ENCODE results near the gene RASGRF1.

GRCh38 chr15:78921517-78921916 is 169.1 kb downstream of the RASGRF1 start:
- TF ChIP-seq CSRNP3 (CRISPR knock-in tag; IDR thresholded peaks at IDR 0.05) (no peak), CSDC2 (CRISPR knock-in tag; IDR thresholded peaks at IDR 0.05) (no peak), ZFP3 (CRISPR knock-in tag; IDR thresholded peaks at IDR 0.05) (no peak), CREB5 (CRISPR knock-in tag; IDR thresholded peaks at IDR 0.05; ENCODE audit: low read depth) (no peak), OSR1 (CRISPR knock-in tag; IDR thresholded peaks at IDR 0.05) (no peak)

Data from SK-N-SH treated with all-trans-retinoic acid at 6 μM for 48 hours (cell line).